Amygdala (tissue), 56 donors: ENCODE results near the gene CLASP1.
"Not testable (repeated sequence)": the region's sequence is repeated elsewhere in the genome, so short reads cannot be mapped to it uniquely, and the experiment has no call there.

Experiments
- DNase-seq, 56 donors: peaks; one replicate each; lab custom pipeline; 2025; lab: John Stamatoyannopoulos, UW

Gene CLASP1

DNA sequence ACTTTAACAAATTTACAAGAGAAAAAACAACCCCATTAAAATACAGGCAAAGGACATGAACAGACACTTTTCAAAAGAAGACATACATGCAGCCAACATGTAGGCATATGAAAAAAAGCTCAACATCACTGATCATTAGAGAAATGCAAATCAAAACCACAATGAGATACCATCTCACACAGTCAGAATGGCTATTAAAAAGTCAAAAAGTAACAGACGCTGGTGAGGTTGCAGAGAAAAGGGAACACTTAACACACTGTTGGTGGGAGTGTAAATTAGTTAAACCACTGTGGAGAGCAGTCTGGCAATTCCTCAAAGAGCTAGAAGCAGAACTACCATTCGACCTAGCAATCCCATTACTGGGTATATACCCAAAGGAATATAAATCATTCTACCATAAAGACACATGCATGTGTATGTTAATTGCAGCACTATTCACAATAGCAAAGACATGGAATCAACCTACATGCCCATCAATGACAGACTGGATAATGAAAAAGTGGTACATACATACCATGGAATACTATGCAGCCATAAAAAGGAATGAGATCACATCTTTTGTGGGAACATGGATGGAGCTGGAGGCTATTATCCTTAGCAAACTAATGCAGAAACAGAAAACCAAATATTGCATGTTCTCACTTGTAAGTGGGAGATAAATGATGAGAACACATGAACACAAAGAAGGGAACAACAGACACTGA lies 96.6 kb downstream of the CLASP1 start:
- not testable (repeated sequence) for DNase-seq

DNA sequence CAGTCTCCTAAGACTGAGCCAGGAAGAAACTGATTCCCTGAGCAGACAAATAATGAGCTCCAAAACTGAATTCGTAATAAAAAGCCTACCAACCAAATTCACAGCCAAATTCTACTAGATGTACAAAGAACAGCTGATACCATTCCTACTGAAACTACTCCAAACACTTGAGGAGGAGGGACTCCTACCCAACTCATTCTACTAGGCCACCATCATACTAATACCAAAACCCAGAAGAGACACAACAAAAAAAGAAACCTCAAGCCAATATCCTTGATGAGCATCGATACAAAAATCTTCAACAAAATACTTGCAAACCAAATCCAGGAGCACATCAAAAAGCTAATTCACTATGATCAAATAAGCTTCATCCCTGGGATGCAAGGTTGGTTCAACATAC lies 98.6 kb downstream of the CLASP1 start:
- no peak for DNase-seq

DNA sequence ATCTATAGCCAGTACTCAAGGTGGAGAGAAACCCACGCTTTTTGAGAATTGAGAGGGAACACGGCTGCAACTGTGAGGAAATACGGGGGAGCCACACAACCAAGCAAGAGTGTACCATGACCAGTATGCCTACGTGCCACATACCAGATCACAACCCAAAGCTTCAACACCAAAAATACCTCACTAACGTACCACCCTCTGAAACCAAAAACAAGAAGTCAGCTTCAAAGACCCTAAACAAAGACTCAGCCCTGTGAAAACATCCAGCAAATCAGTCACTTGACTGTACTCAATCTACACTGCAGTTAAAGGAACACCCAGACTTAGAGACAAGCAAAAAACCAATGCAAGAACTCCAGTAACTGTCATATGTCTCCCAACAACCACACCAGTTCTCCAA lies 101.6 kb downstream of the CLASP1 start:
- no peak for DNase-seq

DNA sequence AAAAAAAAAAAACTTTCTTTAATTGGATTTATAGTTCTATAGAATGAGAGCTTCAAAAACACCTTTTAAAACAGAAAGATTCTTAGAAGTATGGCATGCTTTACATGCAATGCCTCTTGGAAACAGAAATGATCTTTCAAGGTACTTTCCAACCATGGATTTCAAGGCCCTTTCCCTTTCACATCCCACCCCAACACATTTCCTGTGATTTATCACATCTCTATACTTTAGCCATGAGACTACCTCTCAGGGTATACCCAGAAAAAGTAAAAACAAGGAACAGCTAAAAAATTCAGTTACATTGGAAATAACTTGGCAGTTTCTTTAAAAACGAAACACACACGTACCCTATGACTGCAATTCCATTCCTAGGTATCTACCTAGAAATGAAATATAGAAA lies 103.3 kb downstream of the CLASP1 start:
- DNase-seq = no peak

DNA sequence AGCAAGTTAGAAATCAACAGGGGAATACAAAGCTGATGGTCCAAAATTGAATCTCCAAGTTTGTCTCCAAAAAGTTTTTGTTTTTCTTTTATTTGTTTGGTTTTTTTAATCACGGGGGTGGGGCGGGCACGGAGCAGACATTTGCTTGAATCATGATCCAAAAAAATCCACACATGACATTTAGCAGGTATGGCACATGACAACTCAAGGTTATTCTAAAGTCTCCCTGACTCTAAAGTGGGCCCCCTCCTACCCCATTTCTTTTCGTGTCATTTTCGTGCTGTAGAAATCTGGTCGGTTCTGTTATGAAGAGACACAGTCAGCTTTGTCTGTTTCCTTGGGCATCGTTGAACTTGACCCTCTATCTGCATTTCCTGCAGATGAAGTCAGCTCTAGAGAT lies 104.0 kb downstream of the CLASP1 start:
- no peak for DNase-seq

DNA sequence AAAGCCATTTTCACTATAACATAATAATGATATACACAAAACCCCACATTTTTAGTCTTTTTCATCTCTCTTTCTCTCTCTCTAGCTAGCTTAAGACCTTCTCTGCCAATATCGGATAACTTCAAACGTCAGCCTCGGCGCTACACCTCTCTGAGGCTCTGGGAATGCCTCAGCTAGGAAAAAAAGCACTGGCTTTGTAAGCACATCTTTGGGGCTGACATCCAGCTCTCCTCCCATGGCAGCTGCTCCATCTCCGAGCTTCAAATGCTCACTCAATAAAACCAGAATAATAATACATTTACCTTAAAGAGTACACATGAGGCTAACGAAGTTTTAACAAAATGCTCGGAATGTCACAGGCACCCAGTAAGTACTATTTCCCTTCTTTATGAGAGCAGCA lies 107.8 kb downstream of the CLASP1 start:
- no peak for DNase-seq

DNA sequence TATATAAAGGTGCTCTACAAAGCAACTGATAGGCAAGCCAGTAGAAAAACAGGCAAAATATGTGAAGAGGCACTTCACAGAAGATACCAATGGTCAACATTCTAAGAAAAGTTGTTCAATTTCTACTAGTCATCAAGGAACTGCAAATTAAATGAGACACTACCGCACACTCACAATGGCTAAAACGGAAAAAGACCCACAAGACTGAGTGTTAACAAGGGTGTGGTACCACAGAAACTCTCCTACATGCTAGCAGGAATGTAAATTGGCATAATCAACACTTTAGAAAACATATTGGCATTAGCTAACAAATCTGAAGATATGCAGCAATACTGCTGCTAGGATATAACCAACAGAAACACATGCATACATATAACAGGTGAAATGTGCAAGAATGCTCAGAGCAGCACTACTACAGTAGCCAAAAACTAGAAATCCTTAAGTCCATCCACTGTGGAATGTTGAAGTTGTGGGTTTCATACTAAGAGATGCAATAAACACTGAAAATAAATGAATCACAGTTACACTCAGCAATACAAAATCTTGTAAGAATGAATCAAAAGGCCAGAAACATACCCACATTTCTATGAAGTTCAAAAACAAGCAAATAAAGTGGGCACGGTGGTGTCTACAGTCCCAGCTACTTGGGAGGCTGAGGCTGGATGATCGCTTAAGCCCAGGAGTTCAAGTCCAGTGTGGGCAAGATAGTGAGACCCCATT lies 109.4 kb downstream of the CLASP1 start:
- DNase-seq = no peak

DNA sequence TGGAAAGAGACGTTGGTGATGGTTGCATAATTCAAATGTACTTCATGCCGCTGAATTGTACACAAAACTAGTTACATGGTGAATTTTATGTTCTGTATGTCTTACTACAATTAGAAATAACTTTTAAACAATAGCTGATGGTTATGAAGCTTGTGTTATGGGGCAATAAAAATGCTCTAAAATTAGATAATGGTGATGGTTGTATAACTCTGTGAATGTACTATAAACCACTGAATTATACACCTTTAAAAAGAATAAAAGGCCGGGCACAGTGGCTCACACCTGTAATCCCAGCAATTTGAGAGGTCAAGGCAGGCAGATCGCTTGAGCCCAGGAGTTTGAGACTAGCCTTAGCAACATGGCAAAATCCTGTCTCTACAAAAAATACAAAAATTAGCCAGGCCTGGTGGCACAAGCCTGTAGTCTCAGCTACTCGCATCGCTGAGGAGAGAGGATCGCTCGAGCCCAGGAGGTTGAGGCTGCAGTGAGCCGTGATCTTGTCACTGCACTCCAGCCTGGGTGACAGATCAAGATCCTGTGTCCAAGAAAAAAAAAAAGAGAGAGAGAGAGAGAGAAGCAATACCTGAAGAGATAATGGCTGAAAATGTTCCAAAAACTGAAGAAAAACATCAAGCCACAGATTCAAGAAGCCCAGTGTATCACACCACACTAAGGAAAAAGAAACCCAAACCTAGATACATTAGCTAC lies 112.3 kb downstream of the CLASP1 start:
- DNase-seq = no peak

DNA sequence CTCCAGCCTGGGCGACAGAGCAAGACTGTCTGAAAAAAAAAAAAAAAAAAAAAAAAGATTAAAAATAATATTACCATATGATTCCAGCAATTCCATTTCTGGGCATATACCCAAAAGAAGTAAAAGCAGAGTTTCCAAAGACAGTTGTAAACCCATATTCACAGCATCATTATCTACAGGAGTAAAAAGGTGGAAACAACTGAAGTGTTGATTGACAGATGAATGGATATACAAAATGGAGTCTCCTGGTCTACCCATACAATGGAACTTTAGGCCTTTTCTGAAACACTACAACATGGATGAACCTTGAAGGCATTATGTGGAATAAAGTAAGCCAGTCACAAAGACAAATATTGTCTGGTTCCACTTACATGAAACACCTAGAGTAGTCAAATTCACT lies 112.9 kb downstream of the CLASP1 start:
- no peak for DNase-seq

DNA sequence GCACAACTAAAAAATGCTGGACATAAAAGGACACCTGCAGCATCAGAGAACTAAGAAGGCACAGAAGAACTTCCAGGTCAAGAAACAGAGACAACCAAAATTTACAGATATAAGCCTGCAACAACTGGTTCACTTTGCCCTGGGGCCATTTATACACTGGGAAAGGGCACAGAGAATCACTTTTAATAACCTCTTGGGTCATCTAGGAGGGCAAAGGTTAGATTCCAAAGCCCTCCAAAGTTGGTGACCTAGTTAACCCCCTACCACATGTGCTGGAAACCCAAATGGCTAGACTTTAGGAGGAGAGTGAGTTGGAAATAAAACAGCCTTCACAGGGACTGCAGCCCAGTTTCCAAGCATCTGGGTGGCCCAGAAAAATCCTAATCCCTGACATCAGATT lies 115.3 kb downstream of the CLASP1 start:
- no peak for DNase-seq

DNA sequence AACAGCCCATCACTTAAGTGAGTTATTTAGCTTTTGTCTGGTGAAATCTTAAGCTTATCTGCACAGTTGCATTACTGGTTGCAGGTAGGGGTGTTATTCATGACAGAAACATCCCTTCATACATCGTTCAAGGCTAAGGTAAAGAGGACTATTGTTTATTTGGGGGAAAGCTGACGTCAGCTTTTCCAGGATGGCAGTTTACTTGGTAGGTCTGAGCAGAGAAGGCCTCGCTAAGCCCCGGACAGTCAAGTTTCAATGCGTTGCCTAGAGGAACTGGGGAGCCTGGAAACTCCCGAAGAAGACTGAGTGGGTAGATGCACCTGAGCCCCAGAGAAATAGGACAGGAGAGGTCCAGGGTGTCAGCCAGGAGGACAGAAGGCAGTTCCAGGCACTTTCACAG lies 116.4 kb downstream of the CLASP1 start:
- DNase-seq = no peak

DNA sequence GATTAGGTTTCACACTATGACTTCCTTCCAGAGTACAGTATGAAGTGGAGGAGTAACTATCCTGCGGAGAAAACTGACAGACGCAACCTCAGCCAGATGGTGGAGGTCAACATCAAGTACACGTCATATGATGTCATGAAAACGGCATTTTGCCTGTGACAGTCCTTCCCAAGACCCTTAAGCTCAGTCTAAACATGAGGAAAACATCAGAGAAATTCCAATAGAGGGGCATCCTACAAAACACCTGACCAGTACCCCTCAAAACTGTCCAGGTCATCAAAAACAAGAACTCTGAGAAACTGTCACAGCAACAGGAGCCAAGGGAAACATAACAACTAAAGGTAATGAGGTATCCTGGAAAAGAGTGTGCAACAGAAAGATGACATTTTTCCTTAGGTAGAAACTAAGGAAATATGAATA lies 116.9 kb downstream of the CLASP1 start:
- DNase-seq = no peak

DNA sequence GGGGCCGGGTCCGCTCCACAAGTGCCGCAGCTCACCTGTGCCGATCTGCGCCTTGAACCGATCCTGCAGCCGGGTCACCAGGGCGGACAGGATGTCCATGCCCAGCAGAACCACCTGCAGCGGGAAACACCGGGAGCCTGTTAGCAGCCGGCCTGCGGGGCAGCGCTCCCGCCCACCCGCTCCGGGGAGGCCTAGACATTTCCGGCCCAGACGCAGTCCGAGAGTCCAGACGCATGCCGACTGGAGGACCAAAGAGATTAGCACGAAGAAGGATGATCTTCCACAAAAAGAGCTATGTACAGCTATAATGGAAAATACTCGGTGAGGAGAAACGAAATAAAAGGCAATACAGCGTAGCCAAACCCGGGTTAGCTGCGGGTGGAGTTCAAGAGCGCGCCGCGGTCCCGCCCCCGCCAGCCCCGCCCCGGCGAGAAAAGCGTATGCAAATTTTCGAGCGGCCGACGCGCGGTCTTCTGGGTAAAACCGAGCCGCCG lies 119.0 kb downstream of the CLASP1 start:
- DNase-seq = peak in 53 of 56 donors; percentile 51 to 95 (median 83)

DNA sequence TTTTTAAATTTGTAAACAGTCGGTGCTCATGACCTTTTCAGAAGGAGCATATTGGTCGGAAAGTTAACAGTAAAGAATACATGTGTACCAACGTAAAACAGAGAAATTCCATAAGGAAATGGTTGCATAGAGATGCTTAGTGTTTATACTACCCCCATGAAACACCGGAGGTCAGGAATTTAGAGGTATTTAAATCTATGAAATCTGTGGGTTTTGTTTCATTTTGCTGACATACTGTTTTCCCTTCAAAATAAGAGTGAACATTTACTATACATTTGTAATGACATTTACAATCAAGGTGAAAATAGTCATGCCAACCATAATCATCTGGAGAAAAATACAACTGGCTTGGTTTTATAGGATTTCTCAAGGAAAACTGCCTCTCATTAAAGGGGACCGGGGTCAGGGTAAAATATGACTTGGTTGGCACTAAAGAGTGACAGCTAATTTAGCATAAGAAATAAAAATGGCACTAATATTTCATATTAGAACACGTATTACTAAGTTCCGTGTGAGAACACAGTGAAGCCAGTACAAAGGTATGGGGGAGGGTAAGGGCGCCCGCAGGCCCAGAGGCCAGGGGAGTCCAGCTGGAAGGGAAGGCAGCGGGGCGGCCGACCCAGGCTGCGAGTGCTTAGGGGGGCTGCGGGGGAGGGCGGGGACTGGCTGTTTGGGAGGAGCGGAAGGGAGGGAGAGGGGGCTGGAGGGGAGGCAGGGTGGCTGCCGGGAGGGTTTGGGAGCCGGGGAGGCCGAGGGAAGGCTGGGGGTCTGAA lies 119.6 kb downstream of the CLASP1 start:
- peak in 44 of 56 donors; percentile 10 to 78 (median 62) for DNase-seq

DNA sequence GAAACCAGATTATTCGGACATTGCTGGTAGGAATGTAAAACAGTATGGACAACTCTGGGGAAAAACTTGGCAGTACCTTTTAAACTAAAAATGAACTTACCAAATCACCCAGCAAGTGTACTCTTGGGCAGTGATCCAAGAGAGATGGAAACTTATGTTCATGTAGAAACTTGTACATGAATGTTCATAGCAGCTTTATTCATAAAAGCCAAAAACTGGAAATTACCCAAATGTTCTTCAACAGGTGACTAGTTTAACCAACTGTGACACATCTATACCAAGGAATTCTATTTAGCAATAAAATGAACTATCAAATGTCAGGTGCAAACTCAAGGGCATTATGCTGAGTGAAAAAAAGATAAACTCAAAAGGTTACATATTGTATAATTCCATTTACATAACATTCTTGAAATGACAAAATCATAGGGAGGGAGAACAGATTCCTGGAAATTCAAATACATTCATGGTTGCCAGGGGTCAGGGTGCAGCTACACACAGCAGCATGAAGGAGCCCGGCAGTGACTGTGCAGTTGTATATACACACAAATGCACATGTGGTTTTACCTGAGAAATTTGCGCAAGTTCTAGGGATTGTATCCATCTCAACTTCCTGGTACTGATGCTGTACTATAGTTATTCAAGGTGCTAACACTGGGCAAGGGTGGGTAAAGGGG lies 122.1 kb downstream of the CLASP1 start:
- DNase-seq = no peak

DNA sequence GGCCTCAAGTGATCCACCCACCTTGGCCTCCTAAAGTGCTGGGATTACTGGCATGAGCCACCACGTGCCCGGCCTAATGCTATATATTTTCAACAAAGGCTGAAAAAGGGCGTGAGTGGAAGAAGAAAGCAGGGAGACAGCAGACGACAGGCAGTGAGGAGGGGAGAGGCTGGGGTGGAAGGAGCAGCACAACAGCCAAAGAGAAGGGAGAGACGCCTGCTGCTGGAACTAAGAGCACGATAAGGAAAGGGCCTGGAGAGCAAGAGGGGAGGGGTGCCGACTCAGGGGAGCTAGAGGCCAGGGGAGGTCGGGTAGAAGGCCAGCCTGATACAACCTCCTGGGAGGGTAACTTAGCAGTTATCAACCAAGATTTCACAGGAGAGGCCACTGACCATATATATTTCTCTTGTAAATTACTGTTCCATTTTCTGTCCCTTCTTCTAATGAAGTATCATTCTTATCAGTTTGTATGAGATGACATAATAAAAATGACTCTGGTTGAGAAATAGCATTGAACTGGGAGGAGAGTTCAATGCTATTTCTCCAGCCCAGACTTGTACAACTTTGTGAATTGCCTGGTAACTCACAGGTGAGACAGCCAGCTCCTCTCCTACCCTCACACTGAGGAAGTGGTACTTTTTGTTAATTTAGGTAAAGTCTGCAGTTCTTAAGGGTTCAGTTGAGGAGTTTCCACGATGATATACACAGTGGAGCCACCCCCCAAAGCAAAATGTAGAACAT lies 124.4 kb downstream of the CLASP1 start:
- no peak for DNase-seq

DNA sequence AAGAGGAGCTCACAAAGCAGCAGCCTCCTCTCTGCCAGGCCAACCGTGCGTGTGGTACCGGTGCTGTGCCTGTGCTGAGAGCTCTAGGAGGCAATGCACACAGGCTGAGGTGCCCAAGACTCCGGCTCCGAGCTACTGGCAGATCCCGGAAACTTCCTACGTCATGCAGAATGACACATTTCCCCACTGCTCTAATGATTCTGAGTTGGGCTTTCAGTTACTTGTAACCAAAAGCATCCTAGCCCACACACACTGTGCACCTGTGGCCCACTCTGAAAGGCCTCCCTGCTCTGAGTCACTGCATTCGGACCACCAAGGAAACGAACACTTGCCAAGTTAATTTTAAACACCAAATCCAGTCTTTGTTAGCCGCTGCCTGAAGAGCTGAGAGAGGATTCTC lies 127.9 kb downstream of the CLASP1 start:
- peak in 27 of 56 donors; percentile 10 to 70 (median 29) for DNase-seq

DNA sequence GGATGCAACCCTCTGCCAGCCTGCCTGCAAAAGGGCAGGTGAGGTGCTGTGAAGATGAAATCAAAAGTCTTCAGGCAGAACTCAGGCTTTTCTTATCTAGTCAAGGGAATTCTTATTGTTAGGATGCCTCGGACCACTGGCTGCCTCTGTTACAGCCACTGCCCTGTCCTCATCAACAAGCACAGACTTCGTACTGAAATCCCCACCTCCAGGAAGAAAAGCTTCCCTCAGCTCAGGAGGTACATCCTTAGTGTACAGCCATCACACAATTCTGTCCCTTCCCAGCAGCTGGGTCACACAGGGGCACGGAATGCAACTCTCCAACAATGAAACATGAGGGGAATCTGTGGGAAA lies 128.6 kb downstream of the CLASP1 start:
- DNase-seq = no peak
